GM12801 (cell line): ENCODE measurements around the gene RDH8.

Experiments used
- TF ChIP-seq, protein P1 (sequence below): IDR thresholded peaks from one replicate; pipeline ENCODE4 v1.5.1; 2011; ENCODE audit warnings: control low read depth; ENCODE audit not compliant: insufficient read length; ENCODE audit errors: extremely low read depth

RDH8 gene

DNA sequence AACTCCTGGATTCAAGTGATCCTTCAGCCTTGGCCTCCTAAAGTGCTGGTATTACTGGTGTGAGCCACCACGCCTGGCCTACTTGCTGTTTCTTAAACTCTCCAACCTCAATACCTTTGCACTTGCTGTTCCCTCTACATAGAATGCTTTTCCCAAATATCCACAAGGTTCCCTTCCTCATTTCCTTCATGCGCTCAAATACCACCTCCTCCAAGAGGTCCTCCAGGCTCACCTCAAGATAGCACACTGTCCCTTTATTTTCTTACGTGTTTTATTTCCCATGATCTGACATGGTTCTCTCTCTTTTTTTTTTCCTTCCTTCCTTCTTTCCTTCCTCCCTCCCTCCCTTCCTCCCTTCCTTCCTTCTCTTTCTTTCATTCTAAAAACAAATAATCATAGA lies 13.5 kb downstream of the RDH8 start:
- TF ChIP-seq, protein P1, sequence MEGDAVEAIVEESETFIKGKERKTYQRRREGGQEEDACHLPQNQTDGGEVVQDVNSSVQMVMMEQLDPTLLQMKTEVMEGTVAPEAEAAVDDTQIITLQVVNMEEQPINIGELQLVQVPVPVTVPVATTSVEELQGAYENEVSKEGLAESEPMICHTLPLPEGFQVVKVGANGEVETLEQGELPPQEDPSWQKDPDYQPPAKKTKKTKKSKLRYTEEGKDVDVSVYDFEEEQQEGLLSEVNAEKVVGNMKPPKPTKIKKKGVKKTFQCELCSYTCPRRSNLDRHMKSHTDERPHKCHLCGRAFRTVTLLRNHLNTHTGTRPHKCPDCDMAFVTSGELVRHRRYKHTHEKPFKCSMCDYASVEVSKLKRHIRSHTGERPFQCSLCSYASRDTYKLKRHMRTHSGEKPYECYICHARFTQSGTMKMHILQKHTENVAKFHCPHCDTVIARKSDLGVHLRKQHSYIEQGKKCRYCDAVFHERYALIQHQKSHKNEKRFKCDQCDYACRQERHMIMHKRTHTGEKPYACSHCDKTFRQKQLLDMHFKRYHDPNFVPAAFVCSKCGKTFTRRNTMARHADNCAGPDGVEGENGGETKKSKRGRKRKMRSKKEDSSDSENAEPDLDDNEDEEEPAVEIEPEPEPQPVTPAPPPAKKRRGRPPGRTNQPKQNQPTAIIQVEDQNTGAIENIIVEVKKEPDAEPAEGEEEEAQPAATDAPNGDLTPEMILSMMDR: no peak

DNA sequence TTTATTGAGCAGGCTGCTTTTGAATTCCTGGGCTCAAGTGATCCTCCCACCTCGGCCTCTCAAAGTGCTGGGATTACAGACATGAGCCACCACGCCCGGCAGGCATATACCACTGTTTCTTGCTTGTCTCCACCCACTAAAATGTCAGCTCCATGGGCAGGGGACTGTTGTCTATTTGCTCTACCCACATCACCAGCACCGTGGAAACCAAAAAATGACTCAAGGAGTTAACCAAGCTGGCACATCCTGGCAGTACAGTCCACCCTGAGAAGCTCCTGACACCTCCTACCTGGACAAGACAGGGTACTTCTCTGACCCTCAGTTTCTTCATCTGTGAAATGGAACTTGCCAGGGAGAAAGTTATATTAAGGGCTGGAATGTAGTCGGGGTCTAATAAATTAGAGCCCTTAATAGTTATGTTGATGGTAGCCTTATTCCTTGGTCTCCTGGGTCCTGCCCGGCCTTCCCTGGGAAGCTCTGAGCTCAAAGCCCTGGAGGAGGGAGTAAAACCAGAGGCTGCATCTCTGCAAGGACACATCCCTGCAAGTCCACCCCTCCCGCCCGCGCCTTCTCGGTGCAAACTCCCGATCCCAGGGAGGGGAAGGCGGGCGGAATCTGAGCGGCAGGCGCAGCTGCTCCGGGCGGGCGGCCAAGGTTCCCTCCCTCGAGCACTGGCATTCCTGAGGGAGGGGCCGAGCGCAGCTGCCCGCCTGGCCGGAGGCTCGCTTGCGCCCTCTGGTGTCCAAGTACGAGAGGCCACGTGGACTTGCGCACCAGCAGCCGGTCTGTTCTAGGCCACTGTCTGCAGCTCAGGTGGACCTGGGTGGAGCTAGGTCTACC lies 14.1 kb downstream of the RDH8 start:
- TF ChIP-seq, protein P1: peak; percentile 44

- TF ChIP-seq, protein P1: no peak
These were observed 20.3 kb downstream of the RDH8 start for GRCh38 chr19:10033614-10034013.

- TF ChIP-seq, protein P1: no peak
These were observed 23.4 kb downstream of the RDH8 start for GRCh38 chr19:10036601-10037071.

- TF ChIP-seq, protein P1: no peak
These were observed 24.1 kb downstream of the RDH8 start for GRCh38 chr19:10037367-10037766.

DNA sequence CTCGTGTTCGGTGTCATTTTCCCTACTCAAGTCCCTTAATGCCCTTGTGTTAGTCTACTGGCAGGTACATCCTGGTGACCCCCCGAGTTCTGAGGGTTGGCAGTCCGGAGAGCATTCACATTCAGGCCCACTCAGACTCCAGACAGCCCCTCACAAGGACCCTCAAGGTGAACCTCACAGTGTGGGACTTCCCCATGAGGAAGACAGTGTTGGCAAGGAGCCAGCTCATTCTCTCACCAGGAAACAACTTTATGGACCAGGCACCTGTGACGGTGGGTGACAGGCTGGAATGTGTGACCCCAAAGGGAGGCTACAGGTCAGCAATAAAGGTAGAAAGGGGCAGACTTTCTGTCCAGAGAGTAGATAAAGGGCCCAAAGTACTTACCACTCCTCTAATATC lies 24.5 kb downstream of the RDH8 start:
- TF ChIP-seq, protein P1: no peak

GRCh38 chr19:10043286-10043927 lies 30.1 kb downstream of the RDH8 start:
- TF ChIP-seq, protein P1: no peak
